Calu3 (cell line): ENCODE results near the gene ABCA8. TPM values are rescaled to one million over a fixed set of nuclear protein-coding genes. Genes with fewer than 3 reads are reported as not detected.

ENCODE experiments used
- BruUV-seq: library from RNA; stranded (reverse); fragments of 400-500 nt; replicated peaks from 2 replicates; lab custom pipeline; 2021; lab: Mats Ljungman, UMichigan
- CTCF ChIA-PET: fragments of 300-600 bp; sonication (Branson Sonifier 250); formaldehyde crosslinking; loops from one replicate; lab custom pipeline; 2022; ENCODE audit warnings: antibody characterized with exemption; lab: Charles Lee
- DNase-seq: peaks from one replicate; pipeline ENCODE4 v3.0.0; 2022
- H3K27ac Mint-ChIP-seq: one replicate; pipeline ENCODE4 v1.8.0; 2022; ENCODE audit warnings: mixed read lengths; ENCODE audit not compliant: unreplicated experiment
- H3K27me3 Mint-ChIP-seq: one replicate; pipeline ENCODE4 v1.8.0; 2022; ENCODE audit warnings: mixed read lengths; ENCODE audit not compliant: unreplicated experiment
- H3K36me3 Mint-ChIP-seq: one replicate; pipeline ENCODE4 v1.8.0; 2022; ENCODE audit warnings: mild to moderate bottlenecking, moderate library complexity, mixed read lengths; ENCODE audit not compliant: insufficient read depth, unreplicated experiment
- H3K4me1 Mint-ChIP-seq: one replicate; pipeline ENCODE4 v1.8.0; 2022; ENCODE audit warnings: mild to moderate bottlenecking, low read depth, mixed read lengths; ENCODE audit not compliant: unreplicated experiment
- H3K4me3 Mint-ChIP-seq: one replicate; pipeline ENCODE4 v1.8.0; 2022; ENCODE audit warnings: mild to moderate bottlenecking, low read depth, moderate library complexity, mixed read lengths; ENCODE audit not compliant: unreplicated experiment
- H3K9me3 Mint-ChIP-seq: one replicate; pipeline ENCODE4 v1.8.0; 2022; ENCODE audit warnings: low read depth, mixed read lengths; ENCODE audit not compliant: unreplicated experiment
- CTCF ChIP-seq: fragments of 200-600 bp; IDR thresholded peaks from one replicate; pipeline ENCODE4 v1.8.0; 2022; ENCODE audit warnings: antibody characterized with exemption; ENCODE audit not compliant: unreplicated experiment
- intact Hi-C: fragments of 100-400 bp; cut with micrococcal nuclease; formaldehyde crosslinking; loops from one replicate; pipeline ENCODE4 v1.10.0; 2022; ENCODE audit not compliant: unreplicated experiment
- total RNA-seq: library from RNA; stranded (reverse); gene quantifications from 2 replicates; pipeline ENCODE4 v1.2.3, GENCODE V29; 2022

ABCA8 gene
- total RNA-seq, 1 experiment from 2014 or later = not detected

DNA sequence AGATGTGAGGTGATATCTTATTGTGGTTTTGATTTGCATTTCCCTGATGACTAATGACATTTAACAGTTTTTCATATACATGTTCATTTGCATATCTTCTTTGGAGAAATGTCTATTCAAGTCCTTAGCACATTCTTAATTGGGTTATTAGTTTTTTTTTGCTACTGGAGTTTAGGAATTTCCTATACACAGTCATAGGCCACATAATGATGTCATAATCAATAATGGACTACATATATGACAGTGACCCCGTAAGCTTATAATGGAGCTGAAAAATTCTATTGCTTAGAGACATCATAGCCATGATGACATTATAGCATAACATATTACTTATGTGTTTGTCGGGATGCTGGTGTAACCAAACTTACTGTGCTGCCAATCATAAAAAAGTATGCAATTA, 83.7 kb downstream of the ABCA8 start:
- intact Hi-C loops = no loop called here
- no peak for DNase-seq
- BruUV-seq = no TSS peak
- Mint-ChIP-seq H3K4me1 (no peaks in the 10 kb centered on the region), H3K27me3 (no peaks in the 10 kb centered on the region), H3K4me3 (no peak overlapping the region), H3K27ac (no peak overlapping the region), H3K36me3 (no peaks in the 10 kb centered on the region), H3K9me3 (no peaks in the 10 kb centered on the region)
- TF ChIP-seq CTCF = no peak
- CTCF ChIA-PET = no interaction called here

- Mint-ChIP-seq H3K27me3 (no peaks in the 10 kb centered on the region), H3K27ac (no peak overlapping the region), H3K36me3 (no peaks in the 10 kb centered on the region), H3K4me1 (no peaks in the 10 kb centered on the region), H3K9me3 (no peaks in the 10 kb centered on the region), H3K4me3 (no peak overlapping the region)
- no peak for DNase-seq
- BruUV-seq = no TSS peak
- intact Hi-C loops = no loop called here
- CTCF ChIA-PET = no interaction called here
- TF ChIP-seq CTCF = no peak
Measured at GRCh38 chr17:68870976-68871375, 84.2 kb downstream of the ABCA8 start.

- H3K27me3 Mint-ChIP-seq = no peaks in the 10 kb centered on the region
- DNase-seq = no peak
- TF ChIP-seq CTCF = no peak
- BruUV-seq = no TSS peak
- CTCF ChIA-PET = no interaction called here
- intact Hi-C loops = no loop called here
- H3K4me3 Mint-ChIP-seq = no peak overlapping the region
- no peaks in the 10 kb centered on the region for H3K4me1 Mint-ChIP-seq
- H3K9me3 Mint-ChIP-seq = no peaks in the 10 kb centered on the region
- no peak overlapping the region for H3K27ac Mint-ChIP-seq
- H3K36me3 Mint-ChIP-seq = no peaks in the 10 kb centered on the region
Measured at GRCh38 chr17:68870161-68870826, 84.9 kb downstream of the ABCA8 start.

GRCh38 chr17:68868708-68869107, 86.5 kb downstream of the ABCA8 start:
- H3K4me1 Mint-ChIP-seq = no peaks in the 10 kb centered on the region
- CTCF ChIA-PET = no interaction called here
- no peaks in the 10 kb centered on the region for H3K27me3 Mint-ChIP-seq
- H3K9me3 Mint-ChIP-seq = no peaks in the 10 kb centered on the region
- no peak overlapping the region for H3K4me3 Mint-ChIP-seq
- no peak for DNase-seq
- H3K27ac Mint-ChIP-seq = no peak overlapping the region
- TF ChIP-seq CTCF = no peak
- intact Hi-C loops = no loop called here
- no peaks in the 10 kb centered on the region for H3K36me3 Mint-ChIP-seq
- BruUV-seq = no TSS peak
